Hepatocyte (in vitro differentiated cells): ENCODE data around the gene FBLN2. TPM values are rescaled to one million over a fixed set of nuclear protein-coding genes. Genes with fewer than 3 reads are reported as not detected.

Source experiments
- DNase-seq: peaks from one replicate; pipeline ENCODE4 v3.0.0-alpha.2; 2016; ENCODE audit warnings: low spot score
- H2AFZ ChIP-seq: fragments of 200-600 bp; sonication (generic); 2 replicates; pipeline ENCODE4 v1.6.0; 2016; ENCODE audit warnings: antibody characterized with exemption, mild to moderate bottlenecking
- H3K27ac ChIP-seq: fragments of 200-600 bp; sonication (generic); 2 replicates; pipeline ENCODE4 v1.5.1; 2016; ENCODE audit warnings: mild to moderate bottlenecking
- H3K27me3 ChIP-seq: fragments of 200-600 bp; sonication (generic); 2 replicates; pipeline ENCODE4 v1.6.1; 2016
- H3K36me3 ChIP-seq: fragments of 200-600 bp; sonication (generic); replicated peaks from 2 replicates; pipeline ENCODE4 v1.5.1; 2016; ENCODE audit warnings: low read depth; ENCODE audit not compliant: insufficient read depth
- H3K4me1 ChIP-seq: fragments of 200-600 bp; sonication (generic); 2 replicates; pipeline ENCODE4 v1.5.1; 2016; ENCODE audit warnings: mild to moderate bottlenecking, moderate library complexity; ENCODE audit not compliant: insufficient read depth
- H3K4me2 ChIP-seq: fragments of 200-600 bp; sonication (generic); 2 replicates; pipeline ENCODE4 v1.6.0; 2016
- H3K4me3 ChIP-seq: fragments of 200-600 bp; sonication (generic); 2 replicates; pipeline ENCODE4 v1.5.1; 2016; ENCODE audit warnings: mild to moderate bottlenecking
- H3K79me2 ChIP-seq: fragments of 200-600 bp; sonication (generic); 2 replicates; pipeline ENCODE4 v1.6.0; 2017; ENCODE audit warnings: mild to moderate bottlenecking
- H3K9me2 ChIP-seq: fragments of 200-600 bp; sonication (generic); replicated peaks from 2 replicates; pipeline ENCODE4 v1.6.0; 2017; ENCODE audit warnings: mild to moderate bottlenecking; ENCODE audit not compliant: insufficient read depth
- H3K9me3 ChIP-seq: fragments of 200-600 bp; sonication (generic); 2 replicates; pipeline ENCODE4 v1.5.1; 2016; ENCODE audit warnings: low read depth, mild to moderate bottlenecking
- H4K20me1 ChIP-seq: fragments of 200-600 bp; sonication (generic); 2 replicates; pipeline ENCODE4 v1.6.0; 2016; ENCODE audit warnings: mild to moderate bottlenecking; ENCODE audit not compliant: insufficient read depth, poor library complexity, severe bottlenecking
- EZH2 ChIP-seq: fragments of 200-600 bp; sonication (generic); IDR thresholded peaks from 2 replicates; pipeline ENCODE4 v1.6.1; 2016; ENCODE audit warnings: antibody characterized with exemption, mild to moderate bottlenecking, borderline replicate concordance
- EZH2phosphoT487 ChIP-seq: fragments of 200-600 bp; sonication (generic); IDR thresholded peaks from one replicate; pipeline ENCODE4 v1.6.1; 2018; ENCODE audit warnings: antibody characterized with exemption, mild to moderate bottlenecking, low read depth, moderate library complexity; ENCODE audit not compliant: unreplicated experiment, severe bottlenecking
- WGBS: methylation state at CpG from one replicate; pipeline ENCODE4 v1.1.6; 2016; ENCODE audit warnings: low lambda C conversion rate; ENCODE audit errors: missing lambda C conversion rate; 5-methylcytosine and 5-hydroxymethylcytosine counted together
- polyA plus RNA-seq: library from polyadenylated mRNA; unstranded; fragments of >200 nt; fragmentation: Nextera tagmentation; extraction: Ambion mirVana; gene quantifications from 2 replicates; pipeline ENCODE4 v1.2.1, GENCODE V29; 2016
- total RNA-seq: library from RNA; depleted of rRNA; stranded (reverse); fragments of >200 nt; gene quantifications from 2 replicates; pipeline ENCODE4 v1.2.3, GENCODE V29; 2014
- TF ChIP-seq, protein P1 (sequence below): fragments of 200-600 bp; sonication (generic); IDR thresholded peaks from 2 replicates; pipeline ENCODE4 v1.5.1; 2016; ENCODE audit warnings: antibody characterized with exemption, mild to moderate bottlenecking; ENCODE audit not compliant: poor library complexity

FBLN2 gene
- total and polyA plus RNA-seq, 2 experiments from 2014 or later, result 75.8 to 76.2 TPM

DNA sequence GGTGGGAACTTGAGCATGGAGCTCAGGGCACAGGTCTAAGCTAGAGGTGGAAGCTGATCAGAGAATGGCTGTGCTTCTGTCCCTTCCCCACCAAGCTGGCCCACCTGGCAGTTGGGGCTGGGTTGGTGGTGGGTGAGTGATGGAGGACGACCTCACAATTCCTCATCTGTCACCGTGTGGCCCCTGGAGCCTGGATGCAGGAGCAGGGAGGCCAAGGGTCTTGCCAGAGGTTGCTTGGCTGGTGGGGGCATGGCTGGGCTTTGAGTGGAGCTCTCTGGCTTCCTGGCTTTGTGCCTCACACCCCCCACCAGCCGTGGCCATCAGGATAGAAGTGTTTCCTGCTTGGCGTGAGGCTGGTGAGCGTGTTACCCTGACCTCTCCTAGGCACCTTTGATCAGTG, 36.0 kb downstream of the FBLN2 start:
- TF ChIP-seq, protein P1, sequence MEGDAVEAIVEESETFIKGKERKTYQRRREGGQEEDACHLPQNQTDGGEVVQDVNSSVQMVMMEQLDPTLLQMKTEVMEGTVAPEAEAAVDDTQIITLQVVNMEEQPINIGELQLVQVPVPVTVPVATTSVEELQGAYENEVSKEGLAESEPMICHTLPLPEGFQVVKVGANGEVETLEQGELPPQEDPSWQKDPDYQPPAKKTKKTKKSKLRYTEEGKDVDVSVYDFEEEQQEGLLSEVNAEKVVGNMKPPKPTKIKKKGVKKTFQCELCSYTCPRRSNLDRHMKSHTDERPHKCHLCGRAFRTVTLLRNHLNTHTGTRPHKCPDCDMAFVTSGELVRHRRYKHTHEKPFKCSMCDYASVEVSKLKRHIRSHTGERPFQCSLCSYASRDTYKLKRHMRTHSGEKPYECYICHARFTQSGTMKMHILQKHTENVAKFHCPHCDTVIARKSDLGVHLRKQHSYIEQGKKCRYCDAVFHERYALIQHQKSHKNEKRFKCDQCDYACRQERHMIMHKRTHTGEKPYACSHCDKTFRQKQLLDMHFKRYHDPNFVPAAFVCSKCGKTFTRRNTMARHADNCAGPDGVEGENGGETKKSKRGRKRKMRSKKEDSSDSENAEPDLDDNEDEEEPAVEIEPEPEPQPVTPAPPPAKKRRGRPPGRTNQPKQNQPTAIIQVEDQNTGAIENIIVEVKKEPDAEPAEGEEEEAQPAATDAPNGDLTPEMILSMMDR, result no peak
- TF ChIP-seq EZH2, result no peak
- no peak for TF ChIP-seq EZH2phosphoT487
- H3K9me2 ChIP-seq, result no peaks in the 10 kb centered on the region
- H3K79me2 ChIP-seq, result no peaks in the 10 kb centered on the region
- H3K27ac ChIP-seq, result no peak overlapping the region
- no peak overlapping the region for H3K4me3 ChIP-seq
- no peaks in the 10 kb centered on the region for H3K36me3 ChIP-seq
- no peaks in the 10 kb centered on the region for H3K9me3 ChIP-seq
- no peaks in the 10 kb centered on the region for H4K20me1 ChIP-seq
- H3K4me2 ChIP-seq, result no peak overlapping the region
- no peak overlapping the region for H2AFZ ChIP-seq
- 92% methylated on average over 5 of the region's 5 CpGs for WGBS
- H3K27me3 ChIP-seq, result no peaks in the 10 kb centered on the region
- H3K4me1 ChIP-seq, result peaks cover 26% of the 10 kb centered on the region
- no peak for DNase-seq

- Histone ChIP-seq H3K9me2 (no peaks in the 10 kb centered on the region), H3K79me2 (no peaks in the 10 kb centered on the region), H2AFZ (no peak overlapping the region), H3K4me2 (no peak overlapping the region), H3K4me1 (peaks cover 23% of the 10 kb centered on the region), H3K36me3 (no peaks in the 10 kb centered on the region), H3K9me3 (no peaks in the 10 kb centered on the region), H4K20me1 (no peaks in the 10 kb centered on the region), H3K27ac (no peak overlapping the region), H3K4me3 (no peak overlapping the region), H3K27me3 (no peaks in the 10 kb centered on the region)
- DNase-seq, result no peak
- TF ChIP-seq, protein P1, result no peak
- TF ChIP-seq EZH2phosphoT487, result no peak
- no peak for TF ChIP-seq EZH2
- WGBS, result 43% methylated on average over 3 of the region's 3 CpGs
Observed at GRCh38 chr3:13587442-13587841, 38.5 kb downstream of the FBLN2 start.

- Histone ChIP-seq H3K79me2 (no peaks in the 10 kb centered on the region), H3K9me2 (no peaks in the 10 kb centered on the region), H3K27me3 (no peaks in the 10 kb centered on the region), H3K27ac (no peak overlapping the region), H2AFZ (no peak overlapping the region), H3K4me2 (no peak overlapping the region), H3K4me1 (peaks cover 23% of the 10 kb centered on the region), H4K20me1 (no peaks in the 10 kb centered on the region), H3K9me3 (no peaks in the 10 kb centered on the region), H3K4me3 (no peak overlapping the region), H3K36me3 (no peaks in the 10 kb centered on the region)
- DNase-seq, result no peak
- TF ChIP-seq EZH2, result no peak
- TF ChIP-seq EZH2phosphoT487, result no peak
- TF ChIP-seq, protein P1, result no peak
- WGBS, result 85% methylated on average over 16 of the region's 16 CpGs
Observed at GRCh38 chr3:13588221-13588701, 39.3 kb downstream of the FBLN2 start.

GRCh38 chr3:13588993-13589392, 40.1 kb downstream of the FBLN2 start:
- Histone ChIP-seq H3K4me3 (no peak overlapping the region), H3K36me3 (no peaks in the 10 kb centered on the region), H2AFZ (no peak overlapping the region), H3K9me2 (no peaks in the 10 kb centered on the region), H3K9me3 (no peaks in the 10 kb centered on the region), H3K79me2 (no peaks in the 10 kb centered on the region), H3K27ac (no peak overlapping the region), H3K27me3 (no peaks in the 10 kb centered on the region), H3K4me2 (no peak overlapping the region), H3K4me1 (peaks cover 23% of the 10 kb centered on the region), H4K20me1 (no peaks in the 10 kb centered on the region)
- no peak for DNase-seq
- TF ChIP-seq EZH2, result no peak
- TF ChIP-seq, protein P1, result no peak
- TF ChIP-seq EZH2phosphoT487, result no peak
- 88% methylated on average over 4 of the region's 4 CpGs for WGBS
